Peyer's patch (tissue), 4 donors: Measurements from ENCODE around the gene MYBPC1.

Experiments used
- POLR2A ChIP-seq, 2 donors: fragments of 450-650 bp; IDR thresholded peaks; one replicate each; pipeline ENCODE4 v1.5.1; 2017; ENCODE audit warnings: antibody characterized with exemption in 2 of 2, mild to moderate bottlenecking in 2 of 2, moderate library complexity in 2 of 2
- TF ChIP-seq, protein P1 (sequence below), 6 experiments: fragments of 450-650 bp in 4 of 6; fragments of 200-600 bp in 2 of 6; sonication (generic) in 1 of 6; IDR thresholded peaks; one replicate each; pipeline ENCODE4 v1.5.1; 2017 to 2019; ENCODE audit warnings: antibody characterized with exemption in 6 of 6, mild to moderate bottlenecking in 3 of 6, moderate library complexity in 1 of 6

DNA sequence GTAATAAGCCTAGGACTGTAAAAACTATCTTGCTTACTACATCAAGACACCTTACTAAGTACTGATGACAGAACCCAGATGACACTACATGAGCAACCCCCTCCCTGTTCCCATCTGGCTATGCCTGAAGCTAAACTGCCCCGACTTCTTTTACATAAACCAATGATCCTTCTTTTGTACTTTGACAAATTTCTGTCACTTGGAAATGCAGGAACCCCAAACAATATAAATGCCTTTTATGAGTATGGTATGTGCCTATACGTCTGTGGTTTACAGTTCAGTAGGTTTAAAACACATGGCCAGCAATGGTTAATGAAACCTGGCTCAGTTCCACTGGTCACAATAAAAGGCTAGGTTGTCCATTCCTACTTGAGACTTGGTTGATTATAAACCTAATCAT lies 138.4 kb downstream of the MYBPC1 start:
- TF ChIP-seq, protein P1, sequence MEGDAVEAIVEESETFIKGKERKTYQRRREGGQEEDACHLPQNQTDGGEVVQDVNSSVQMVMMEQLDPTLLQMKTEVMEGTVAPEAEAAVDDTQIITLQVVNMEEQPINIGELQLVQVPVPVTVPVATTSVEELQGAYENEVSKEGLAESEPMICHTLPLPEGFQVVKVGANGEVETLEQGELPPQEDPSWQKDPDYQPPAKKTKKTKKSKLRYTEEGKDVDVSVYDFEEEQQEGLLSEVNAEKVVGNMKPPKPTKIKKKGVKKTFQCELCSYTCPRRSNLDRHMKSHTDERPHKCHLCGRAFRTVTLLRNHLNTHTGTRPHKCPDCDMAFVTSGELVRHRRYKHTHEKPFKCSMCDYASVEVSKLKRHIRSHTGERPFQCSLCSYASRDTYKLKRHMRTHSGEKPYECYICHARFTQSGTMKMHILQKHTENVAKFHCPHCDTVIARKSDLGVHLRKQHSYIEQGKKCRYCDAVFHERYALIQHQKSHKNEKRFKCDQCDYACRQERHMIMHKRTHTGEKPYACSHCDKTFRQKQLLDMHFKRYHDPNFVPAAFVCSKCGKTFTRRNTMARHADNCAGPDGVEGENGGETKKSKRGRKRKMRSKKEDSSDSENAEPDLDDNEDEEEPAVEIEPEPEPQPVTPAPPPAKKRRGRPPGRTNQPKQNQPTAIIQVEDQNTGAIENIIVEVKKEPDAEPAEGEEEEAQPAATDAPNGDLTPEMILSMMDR (IDR thresholded peaks at IDR 0.05), result no peak
- TF ChIP-seq POLR2A (IDR thresholded peaks at IDR 0.05), result no peak
